ENCODE results near the gene HCK.
"Not testable (repeated sequence)": the region's sequence is repeated elsewhere in the genome, so short reads cannot be mapped to it uniquely, and the experiment has no call there.

The HCK gene

GRCh38 chr20:32031007-32031958, 20.8 kb upstream of the HCK start:
- H2BK12ac ChIP-seq (ENCODE audit: low read length): no peak overlapping the region
- H4K8ac ChIP-seq (ENCODE audit: low read depth, low read length): no peak overlapping the region
- H3K14ac ChIP-seq (ENCODE audit: low read length): no peak overlapping the region
- no peak overlapping the region for H3K23ac ChIP-seq (ENCODE audit: low read length)
- H2AFZ ChIP-seq (ENCODE audit: insufficient read depth, low read length, poor library complexity): peak overlapping the region; percentile 72
- no peak overlapping the region for H2BK120ac ChIP-seq (ENCODE audit: insufficient read depth, low read length, poor library complexity)
- H3K36me3 ChIP-seq (ENCODE audit: control insufficient read depth in 1 of 2, insufficient read depth in 2 of 2, low read length in 2 of 2): no peaks in the 10 kb centered on the region
- no CpG with 5 or more reads among the region's 59 CpGs for WGBS (ENCODE audit: extremely low coverage, insufficient coverage, insufficient read length)
- H3K27ac ChIP-seq (ENCODE audit: low read depth, low read length): no peak overlapping the region
- no peak overlapping the region for H3K4ac ChIP-seq (ENCODE audit: low read depth, low read length)
- H3K4me2 ChIP-seq (ENCODE audit: low read length): peak overlapping the region; percentile 32
- H4K12ac ChIP-seq (ENCODE audit: low read depth, low read length): no peak overlapping the region
- H3K4me1 ChIP-seq (ENCODE audit: control insufficient read depth in 1 of 2, insufficient read depth in 2 of 2, low read length in 2 of 2): peaks cover 2 to 3% of the 10 kb centered on the region in 2 experiments
- no peak overlapping the region for H3K4me3 ChIP-seq (ENCODE audit: low read depth, low read length)
- H3K18ac ChIP-seq (ENCODE audit: low read length): no peak overlapping the region
- H3K79me1 ChIP-seq (ENCODE audit: low read length): no peaks in the 10 kb centered on the region
- DNase-seq: peak; percentile 65 to 89
- no peaks in the 10 kb centered on the region for H3K79me2 ChIP-seq (ENCODE audit: control insufficient read depth, insufficient read depth, low read length, poor library complexity)
- H2BK5ac ChIP-seq (ENCODE audit: low read depth, low read length, poor library complexity): no peak overlapping the region
- no peak overlapping the region for H3K9ac ChIP-seq (ENCODE audit: low read length)
- H4K91ac ChIP-seq (ENCODE audit: low read depth, low read length): no peak overlapping the region
- no peak overlapping the region for H2AK5ac ChIP-seq (ENCODE audit: low read length)
- no peaks in the 10 kb centered on the region for H3K27me3 ChIP-seq (ENCODE audit: insufficient read depth, low read length)
- H3K9me3 ChIP-seq (ENCODE audit: insufficient read depth, low read depth, low read length): no peaks in the 10 kb centered on the region

DNA sequence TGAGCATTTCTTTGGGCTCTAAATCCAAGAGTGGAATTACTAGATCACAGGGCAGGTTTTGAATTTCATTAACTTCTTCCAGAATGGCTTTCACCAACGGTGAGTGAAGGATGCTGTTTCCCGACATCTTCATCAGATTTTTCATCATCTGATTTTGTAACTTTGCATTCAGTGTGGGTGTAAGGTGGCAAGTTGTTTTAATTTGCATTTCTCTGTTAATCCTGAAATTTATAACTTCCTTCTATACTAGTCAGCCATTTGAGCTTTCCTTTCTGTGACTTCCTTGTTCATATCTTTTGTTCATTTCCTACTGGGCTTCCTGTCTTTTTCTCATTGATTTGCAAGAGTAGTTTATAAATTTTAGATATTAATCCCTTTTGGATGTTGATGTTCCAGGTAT, 18.7 kb upstream of the HCK start:
- Histone ChIP-seq H2BK5ac (ENCODE audit: low read depth, low read length, poor library complexity) (no peak overlapping the region), H2BK12ac (ENCODE audit: low read length) (no peak overlapping the region), H3K23ac (ENCODE audit: low read length) (no peak overlapping the region), H2BK120ac (ENCODE audit: insufficient read depth, low read length, poor library complexity) (no peak overlapping the region), H3K9me3 (ENCODE audit: insufficient read depth, low read depth, low read length) (peaks cover 2% of the 10 kb centered on the region), H3K36me3 (ENCODE audit: control insufficient read depth in 1 of 2, insufficient read depth in 2 of 2, low read length in 2 of 2) (no peaks in the 10 kb centered on the region), H3K4ac (ENCODE audit: low read depth, low read length) (no peak overlapping the region), H3K9ac (ENCODE audit: low read length) (no peak overlapping the region), H3K79me1 (ENCODE audit: low read length) (no peaks in the 10 kb centered on the region), H3K79me2 (ENCODE audit: control insufficient read depth, insufficient read depth, low read length, poor library complexity) (no peaks in the 10 kb centered on the region), H3K14ac (ENCODE audit: low read length) (no peak overlapping the region), H3K27me3 (ENCODE audit: insufficient read depth, low read length) (no peaks in the 10 kb centered on the region), H3K18ac (ENCODE audit: low read length) (no peak overlapping the region), H2AFZ (ENCODE audit: insufficient read depth, low read length, poor library complexity) (no peak overlapping the region), H3K4me3 (ENCODE audit: low read depth, low read length) (no peak overlapping the region), H3K27ac (ENCODE audit: low read depth, low read length) (no peak overlapping the region), H3K4me1 (ENCODE audit: control insufficient read depth in 1 of 2, insufficient read depth in 2 of 2, low read length in 2 of 2) (peaks cover 2 to 3% of the 10 kb centered on the region in 2 experiments), H4K12ac (ENCODE audit: low read depth, low read length) (no peak overlapping the region), H4K8ac (ENCODE audit: low read depth, low read length) (no peak overlapping the region), H3K4me2 (ENCODE audit: low read length) (no peak overlapping the region), H2AK5ac (ENCODE audit: low read length) (no peak overlapping the region), H4K91ac (ENCODE audit: low read depth, low read length) (no peak overlapping the region)
- no peak for DNase-seq
- WGBS (ENCODE audit: extremely low coverage, insufficient coverage, insufficient read length): no CpG with 5 or more reads among the region's 2 CpGs

GRCh38 chr20:32033721-32034120, 18.3 kb upstream of the HCK start:
- H3K27me3 ChIP-seq (ENCODE audit: insufficient read depth, low read length); H2AK5ac ChIP-seq (ENCODE audit: low read length); H3K9me3 ChIP-seq (ENCODE audit: insufficient read depth, low read depth, low read length); H3K4me2 ChIP-seq (ENCODE audit: low read length); DNase-seq; H2AFZ ChIP-seq (ENCODE audit: insufficient read depth, low read length, poor library complexity); H3K79me1 ChIP-seq (ENCODE audit: low read length); H3K4me3 ChIP-seq (ENCODE audit: low read depth, low read length); H3K14ac ChIP-seq (ENCODE audit: low read length); H3K27ac ChIP-seq (ENCODE audit: low read depth, low read length); H3K18ac ChIP-seq (ENCODE audit: low read length); H2BK12ac ChIP-seq (ENCODE audit: low read length); H4K91ac ChIP-seq (ENCODE audit: low read depth, low read length); H4K8ac ChIP-seq (ENCODE audit: low read depth, low read length); H2BK120ac ChIP-seq (ENCODE audit: insufficient read depth, low read length, poor library complexity); H3K23ac ChIP-seq (ENCODE audit: low read length); H3K9ac ChIP-seq (ENCODE audit: low read length); H3K79me2 ChIP-seq (ENCODE audit: control insufficient read depth, insufficient read depth, low read length, poor library complexity); H3K4me1 ChIP-seq (ENCODE audit: control insufficient read depth in 1 of 2, insufficient read depth in 2 of 2, low read length in 2 of 2); H3K36me3 ChIP-seq (ENCODE audit: control insufficient read depth in 1 of 2, insufficient read depth in 2 of 2, low read length in 2 of 2); H3K4ac ChIP-seq (ENCODE audit: low read depth, low read length); H2BK5ac ChIP-seq (ENCODE audit: low read depth, low read length, poor library complexity); H4K12ac ChIP-seq (ENCODE audit: low read depth, low read length): not testable (repeated sequence)
- no CpG with 5 or more reads among the region's 3 CpGs for WGBS (ENCODE audit: extremely low coverage, insufficient coverage, insufficient read length)

DNA sequence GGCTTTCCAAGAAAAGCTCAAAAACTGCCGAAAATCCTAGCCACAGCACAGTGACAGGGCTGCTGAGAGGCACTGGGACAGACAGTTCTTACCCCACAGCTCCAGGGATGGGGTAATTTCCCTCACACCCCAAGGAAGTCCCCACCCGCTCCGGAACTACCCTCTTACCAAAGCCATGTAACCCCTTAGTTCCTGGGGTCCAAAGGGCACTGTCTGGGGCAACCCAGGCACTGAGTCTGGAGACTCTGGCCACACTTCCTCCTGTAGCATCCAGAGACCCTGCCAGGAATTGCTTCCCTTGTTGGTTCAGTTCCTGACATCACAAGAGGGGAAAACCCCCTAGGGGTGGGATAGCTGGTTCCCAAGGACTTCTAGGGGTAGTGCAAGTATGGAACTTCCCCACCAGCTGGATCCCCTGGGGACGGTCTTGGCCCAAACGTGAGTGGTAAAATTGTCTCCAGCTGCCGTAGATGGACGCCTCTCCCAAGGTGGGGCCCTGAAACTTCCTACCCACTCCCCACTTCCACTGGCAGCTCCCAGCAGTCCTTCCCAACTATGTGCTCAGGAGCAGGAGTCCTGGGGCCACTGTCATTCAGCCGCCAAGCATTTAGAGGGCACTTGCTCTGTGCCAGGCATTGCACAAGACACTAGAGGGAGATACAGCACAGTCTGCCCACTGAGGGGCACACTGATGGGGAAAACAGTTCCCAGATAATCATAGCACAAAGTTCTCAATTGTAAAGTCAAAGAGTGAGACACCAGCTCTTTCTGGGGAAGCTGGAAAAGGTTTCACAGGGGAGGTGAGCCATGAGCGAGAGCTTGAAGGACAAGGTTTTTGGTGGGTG, 17.2 kb upstream of the HCK start:
- DNase-seq: peak; percentile 32 to 48
- Histone ChIP-seq H2AFZ (ENCODE audit: insufficient read depth, low read length, poor library complexity) (no peak overlapping the region), H3K27me3 (ENCODE audit: insufficient read depth, low read length) (no peaks in the 10 kb centered on the region), H3K4me1 (ENCODE audit: control insufficient read depth in 1 of 2, insufficient read depth in 2 of 2, low read length in 2 of 2) (peaks cover 2 to 3% of the 10 kb centered on the region in 2 experiments), H4K12ac (ENCODE audit: low read depth, low read length) (no peak overlapping the region), H2BK12ac (ENCODE audit: low read length) (no peak overlapping the region), H2BK120ac (ENCODE audit: insufficient read depth, low read length, poor library complexity) (no peak overlapping the region), H3K9ac (ENCODE audit: low read length) (no peak overlapping the region), H3K36me3 (ENCODE audit: control insufficient read depth in 1 of 2, insufficient read depth in 2 of 2, low read length in 2 of 2) (no peaks in the 10 kb centered on the region), H3K4me2 (ENCODE audit: low read length) (no peak overlapping the region), H4K91ac (ENCODE audit: low read depth, low read length) (no peak overlapping the region), H3K4ac (ENCODE audit: low read depth, low read length) (no peak overlapping the region), H2BK5ac (ENCODE audit: low read depth, low read length, poor library complexity) (no peak overlapping the region), H3K27ac (ENCODE audit: low read depth, low read length) (no peak overlapping the region), H3K18ac (ENCODE audit: low read length) (no peak overlapping the region), H3K9me3 (ENCODE audit: insufficient read depth, low read depth, low read length) (peaks cover 2% of the 10 kb centered on the region), H3K79me2 (ENCODE audit: control insufficient read depth, insufficient read depth, low read length, poor library complexity) (no peaks in the 10 kb centered on the region), H3K4me3 (ENCODE audit: low read depth, low read length) (no peak overlapping the region), H4K8ac (ENCODE audit: low read depth, low read length) (no peak overlapping the region), H3K23ac (ENCODE audit: low read length) (no peak overlapping the region), H3K79me1 (ENCODE audit: low read length) (no peaks in the 10 kb centered on the region), H3K14ac (ENCODE audit: low read length) (no peak overlapping the region), H2AK5ac (ENCODE audit: low read length) (no peak overlapping the region)
- WGBS (ENCODE audit: extremely low coverage, insufficient coverage, insufficient read length): no CpG with 5 or more reads among the region's 9 CpGs

All from trophoblast cell (in vitro differentiated cells and primary cell).